PC-3 (cell line): ENCODE measurements around the gene BAIAP2L1.

ENCODE experiments used
- CTCF ChIP-seq: fragments of 300-600 bp; sonication (generic); conservative IDR thresholded peaks from 2 replicates; pipeline ENCODE4 v1.5.1; 2017; ENCODE audit warnings: antibody characterized with exemption, low read depth, mild to moderate bottlenecking, low read length
- EZH2phosphoT487 ChIP-seq: fragments of 300-600 bp; sonication (generic); IDR thresholded peaks from 2 replicates; pipeline ENCODE4 v1.6.1; 2018; ENCODE audit warnings: mild to moderate bottlenecking, antibody characterized with exemption, low read length, borderline replicate concordance

- TF ChIP-seq CTCF (no peak), EZH2phosphoT487 (no peak)
Observed at GRCh38 chr7:98418636-98419315, 17.9 kb upstream of the BAIAP2L1 start.
